HG02798 (cell line): ENCODE measurements around the gene HCFC1.
A peak's percentile ranks its signal among the peaks of the same experiment; 100 is the strongest.
"Not testable (repeated sequence)": the region's sequence is repeated elsewhere in the genome, so short reads cannot be mapped to it uniquely, and the experiment has no call there.

Experiments used
- ATAC-seq: cut with Tn5 transposase; IDR thresholded peaks from one replicate; pipeline ENCODE4 v1.9.1; 2021; ENCODE audit warnings: mild to moderate bottlenecking; ENCODE audit not compliant: unreplicated experiment, poor library complexity

HCFC1 gene

GRCh38 chrX:154010330-154011087 is 38.9 kb upstream of the HCFC1 start:
- no peak for ATAC-seq

- ATAC-seq, result peak; percentile 31
Measured at GRCh38 chrX:154008521-154008920, 36.9 kb upstream of the HCFC1 start.

DNA sequence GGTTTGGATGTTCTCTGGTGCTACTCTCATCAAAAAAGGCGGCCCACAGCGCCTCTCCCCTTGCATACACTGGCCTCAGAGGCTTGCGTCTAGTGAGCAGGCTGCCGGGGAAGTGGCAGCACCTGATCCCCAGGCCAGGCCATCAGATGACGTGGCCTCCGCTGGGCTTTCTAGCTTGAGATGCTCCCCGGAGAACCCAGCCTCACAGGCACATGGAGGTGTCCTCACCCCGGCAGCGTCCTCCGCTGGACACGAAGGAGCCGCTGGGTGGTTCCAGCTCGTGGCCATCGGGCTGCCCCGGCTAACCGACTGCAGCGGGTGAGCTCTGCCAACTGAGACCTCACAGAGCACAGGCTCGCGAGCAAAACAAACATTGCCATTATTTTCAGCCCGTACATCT is 35.3 kb upstream of the HCFC1 start:
- ATAC-seq, result no peak

DNA sequence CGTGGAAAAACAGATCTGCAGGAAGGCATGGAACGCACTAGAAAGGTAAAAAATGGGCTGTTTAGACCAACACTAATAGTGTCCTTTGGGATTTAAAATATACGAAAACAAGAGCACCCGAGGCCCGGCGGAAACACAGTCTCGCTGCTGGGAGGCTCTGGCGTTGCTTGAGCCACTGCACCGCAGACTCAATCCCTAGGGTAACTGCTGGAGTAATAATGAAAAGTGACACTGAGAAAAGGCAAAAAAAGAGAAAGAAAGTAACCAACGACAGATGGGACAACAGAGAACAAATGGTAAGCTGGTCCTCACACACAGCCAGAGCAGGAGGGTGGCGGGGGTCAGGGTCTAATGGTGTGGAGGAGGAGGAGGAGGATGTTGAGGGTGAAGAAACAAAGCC is 32.7 kb upstream of the HCFC1 start:
- ATAC-seq, result no peak

- peak; percentile 51 for ATAC-seq
Measured at GRCh38 chrX:154002215-154002719, 30.6 kb upstream of the HCFC1 start.

- no peak for ATAC-seq
Measured at GRCh38 chrX:154000051-154000450, 28.4 kb upstream of the HCFC1 start.

- ATAC-seq, result no peak
Measured at GRCh38 chrX:153999359-154000037, 27.9 kb upstream of the HCFC1 start.

GRCh38 chrX:153995504-153995903 is 23.9 kb upstream of the HCFC1 start:
- ATAC-seq, result no peak

DNA sequence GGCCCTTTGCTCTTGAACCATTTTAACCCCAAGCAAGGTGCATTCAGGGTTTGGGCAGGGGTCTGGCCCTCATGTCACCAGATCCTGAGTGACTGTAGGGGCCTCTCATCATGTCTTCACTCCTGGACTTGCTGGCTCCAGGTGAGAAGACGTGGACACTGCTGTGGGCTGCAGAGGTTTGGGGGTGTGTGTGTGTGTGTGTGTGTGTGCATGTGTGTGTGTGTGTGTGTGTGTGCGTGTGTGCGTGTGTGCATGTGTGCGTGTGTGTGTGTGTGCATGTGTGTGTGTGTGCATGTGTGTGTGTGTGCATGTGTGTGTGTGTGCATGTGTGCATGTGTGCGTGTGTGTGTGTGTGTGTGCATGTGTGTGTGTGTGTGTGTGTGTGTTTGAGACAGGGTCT is 22.8 kb upstream of the HCFC1 start:
- ATAC-seq, result not testable (repeated sequence)

- no peak for ATAC-seq
Measured at GRCh38 chrX:153993978-153994377, 22.4 kb upstream of the HCFC1 start.

DNA sequence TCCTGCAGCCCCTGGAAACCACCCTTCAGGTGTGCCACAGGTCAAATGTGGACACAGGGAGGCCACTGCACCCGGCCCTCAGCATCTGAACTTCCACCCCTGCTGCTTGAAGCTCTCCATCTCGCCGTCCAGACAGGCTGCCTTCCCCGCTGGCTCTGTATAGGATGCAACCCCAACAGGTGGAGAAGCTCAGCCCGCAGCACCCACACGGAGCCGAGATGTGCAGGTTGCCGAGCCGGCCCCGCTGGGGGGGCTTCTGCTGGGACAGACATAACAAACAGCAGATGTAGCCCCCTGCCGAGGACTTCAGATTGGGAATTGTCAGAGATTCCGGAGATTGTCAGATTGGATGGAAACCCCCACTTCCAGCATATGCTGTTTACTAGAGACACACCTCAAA is 21.5 kb upstream of the HCFC1 start:
- no peak for ATAC-seq

- ATAC-seq, result no peak
Measured at GRCh38 chrX:153992180-153992579, 20.6 kb upstream of the HCFC1 start.

GRCh38 chrX:153991013-153991580 is 19.5 kb upstream of the HCFC1 start:
- ATAC-seq, result no peak

- ATAC-seq, result no peak
Measured at GRCh38 chrX:153989973-153990655, 18.5 kb upstream of the HCFC1 start.

DNA sequence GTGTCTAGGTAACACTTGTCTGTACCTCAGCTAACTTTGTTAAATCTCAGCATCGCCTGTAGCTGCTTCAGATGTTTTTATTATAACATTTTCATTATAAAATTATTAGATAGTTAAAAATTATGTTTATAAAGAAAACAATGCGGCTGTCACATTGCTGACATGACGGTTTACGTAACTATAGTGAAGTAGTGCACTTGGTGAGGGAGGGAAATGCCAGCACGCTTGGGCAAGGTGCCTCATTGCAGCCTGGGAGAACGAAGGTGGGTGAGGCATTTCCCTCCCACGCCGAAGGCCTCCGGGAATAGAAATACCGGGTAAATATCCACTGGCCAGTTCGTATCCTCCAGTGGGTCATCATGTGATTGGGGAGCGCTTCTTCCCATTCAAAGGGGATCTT is 16.9 kb upstream of the HCFC1 start:
- ATAC-seq, result no peak

- no peak for ATAC-seq
Measured at GRCh38 chrX:153984351-153985178, 12.9 kb upstream of the HCFC1 start.

GRCh38 chrX:153983321-153983801 is 11.7 kb upstream of the HCFC1 start:
- no peak for ATAC-seq

DNA sequence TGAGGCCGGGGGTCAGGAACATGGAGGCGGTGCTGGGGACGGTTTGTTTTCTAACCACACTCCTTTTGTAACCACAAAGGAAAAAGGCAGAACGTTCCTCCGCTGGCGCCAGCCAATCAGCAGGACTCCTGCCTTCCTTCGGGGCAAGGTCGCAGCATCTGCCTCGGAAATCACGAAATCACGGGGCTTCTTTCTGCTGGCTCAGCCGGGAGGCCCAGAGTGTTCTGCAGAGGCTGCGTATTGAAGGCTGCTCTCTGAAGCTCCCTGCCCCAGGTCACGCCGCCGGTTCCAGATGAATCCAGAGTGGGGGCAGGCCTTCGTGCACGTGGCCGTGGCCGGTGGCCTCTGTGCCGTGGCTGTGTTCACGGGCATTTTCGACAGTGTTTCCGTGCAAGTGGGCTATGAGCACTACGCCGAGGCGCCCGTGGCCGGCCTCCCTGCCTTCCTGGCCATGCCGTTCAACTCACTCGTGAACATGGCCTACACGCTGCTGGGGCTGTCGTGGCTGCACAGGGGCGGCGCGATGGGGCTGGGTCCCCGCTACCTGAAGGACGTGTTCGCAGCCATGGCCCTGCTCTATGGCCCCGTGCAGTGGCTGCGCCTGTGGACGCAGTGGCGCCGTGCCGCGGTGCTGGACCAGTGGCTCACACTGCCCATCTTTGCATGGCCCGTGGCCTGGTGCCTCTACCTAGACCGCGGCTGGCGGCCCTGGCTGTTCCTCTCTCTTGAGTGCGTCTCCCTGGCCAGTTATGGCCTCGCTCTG is 10.3 kb upstream of the HCFC1 start:
- no peak for ATAC-seq

GRCh38 chrX:153981231-153981630 is 9.6 kb upstream of the HCFC1 start:
- no peak for ATAC-seq
